ENCODE results near the gene UPF2. TPM values are rescaled to one million over a fixed set of nuclear protein-coding genes. Genes with fewer than 3 reads are reported as not detected.
"Not testable (repeated sequence)": the region's sequence is repeated elsewhere in the genome, so short reads cannot be mapped to it uniquely, and the experiment has no call there.

The UPF2 gene
- total and polyA plus RNA-seq, 3 donors from 2014 or later: 15.7 to 43.7 (median 36.9) TPM

DNA sequence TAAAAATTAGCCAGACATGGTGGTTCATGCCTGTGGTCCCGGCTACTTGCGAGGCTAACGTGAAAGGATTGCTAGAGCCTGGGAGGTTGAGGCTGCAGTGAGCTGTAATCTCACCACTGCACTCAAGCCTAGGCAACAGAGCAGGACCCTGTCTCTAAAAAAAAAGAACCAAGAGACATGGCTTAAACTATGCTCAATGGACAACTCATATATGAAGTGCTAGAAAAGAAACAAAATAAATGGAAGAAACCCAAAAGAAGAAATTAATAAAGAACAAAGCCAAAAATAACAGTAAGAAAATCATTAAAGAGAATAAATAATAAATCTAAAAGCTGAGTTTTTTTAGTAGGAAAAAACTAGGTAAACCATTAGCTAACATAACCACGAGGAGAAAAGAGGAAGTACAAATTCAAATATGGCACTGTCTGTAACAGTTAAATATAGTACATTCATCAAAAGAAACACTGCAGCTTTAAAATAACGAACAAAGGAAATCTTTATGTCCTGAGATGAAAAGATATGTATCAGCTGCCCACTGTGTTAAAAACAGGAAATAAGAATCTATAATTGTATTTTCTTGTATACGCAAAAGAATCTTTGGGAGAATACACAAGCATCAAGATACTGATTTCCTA, 48.7 kb downstream of the UPF2 start:
- intact Hi-C loops (cut with DNase I; ENCODE audit: low total_unique reads): no loop called here
- no peak overlapping the region for H3K27ac ChIP-seq

DNA sequence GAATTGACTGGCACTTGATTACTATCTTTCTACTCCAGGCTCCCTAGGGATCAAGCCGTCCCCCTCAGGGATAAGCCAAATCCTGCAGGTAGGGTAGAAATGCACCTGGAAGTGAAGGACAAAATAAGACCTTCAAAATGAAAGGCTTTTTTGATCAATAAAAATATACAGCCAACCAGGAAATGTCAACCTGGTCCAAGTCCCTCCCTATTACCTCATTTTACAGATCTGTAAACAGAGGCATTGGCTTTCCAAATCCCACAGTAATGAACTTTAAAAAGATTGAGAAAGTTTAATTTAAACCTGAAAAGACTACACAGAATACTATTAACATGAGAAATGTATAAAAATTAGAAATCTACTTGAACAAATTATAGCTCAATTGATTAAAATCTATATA, 53.7 kb downstream of the UPF2 start:
- intact Hi-C loops (cut with DNase I; ENCODE audit: low total_unique reads): no loop called here
- WGBS, 2 donors: 92 to 94% methylated on average over 1 of the region's 1 CpG
- Histone ChIP-seq H3K27ac (no peak overlapping the region), H3K4me1 (no peaks in the 10 kb centered on the region), H3K9me3 (no peaks in the 10 kb centered on the region), H3K27me3 (no peaks in the 10 kb centered on the region), H3K4me3 (no peak overlapping the region), H3K36me3 (ENCODE audit: low read depth, missing control alignments) (no peaks in the 10 kb centered on the region)
- no peak for TF ChIP-seq POLR2A (IDR thresholded peaks at IDR 0.05)
- no peak for DNase-seq

More for the DNA sequence above, 48.7 kb downstream of the UPF2 start:
- Histone ChIP-seq H3K36me3 (ENCODE audit: low read depth, missing control alignments) (no peaks in the 10 kb centered on the region), H3K4me1 (no peaks in the 10 kb centered on the region), H3K4me3 (no peak overlapping the region), H3K9me3 (no peaks in the 10 kb centered on the region), H3K27me3 (no peaks in the 10 kb centered on the region)
- TF ChIP-seq, protein P1, sequence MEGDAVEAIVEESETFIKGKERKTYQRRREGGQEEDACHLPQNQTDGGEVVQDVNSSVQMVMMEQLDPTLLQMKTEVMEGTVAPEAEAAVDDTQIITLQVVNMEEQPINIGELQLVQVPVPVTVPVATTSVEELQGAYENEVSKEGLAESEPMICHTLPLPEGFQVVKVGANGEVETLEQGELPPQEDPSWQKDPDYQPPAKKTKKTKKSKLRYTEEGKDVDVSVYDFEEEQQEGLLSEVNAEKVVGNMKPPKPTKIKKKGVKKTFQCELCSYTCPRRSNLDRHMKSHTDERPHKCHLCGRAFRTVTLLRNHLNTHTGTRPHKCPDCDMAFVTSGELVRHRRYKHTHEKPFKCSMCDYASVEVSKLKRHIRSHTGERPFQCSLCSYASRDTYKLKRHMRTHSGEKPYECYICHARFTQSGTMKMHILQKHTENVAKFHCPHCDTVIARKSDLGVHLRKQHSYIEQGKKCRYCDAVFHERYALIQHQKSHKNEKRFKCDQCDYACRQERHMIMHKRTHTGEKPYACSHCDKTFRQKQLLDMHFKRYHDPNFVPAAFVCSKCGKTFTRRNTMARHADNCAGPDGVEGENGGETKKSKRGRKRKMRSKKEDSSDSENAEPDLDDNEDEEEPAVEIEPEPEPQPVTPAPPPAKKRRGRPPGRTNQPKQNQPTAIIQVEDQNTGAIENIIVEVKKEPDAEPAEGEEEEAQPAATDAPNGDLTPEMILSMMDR (IDR thresholded peaks at IDR 0.05): no peak
- no peak for TF ChIP-seq POLR2A (IDR thresholded peaks at IDR 0.05)
- DNase-seq: no peak
- 72 to 73% methylated on average over 6 of the region's 6 CpGs for WGBS, 2 donors

DNA sequence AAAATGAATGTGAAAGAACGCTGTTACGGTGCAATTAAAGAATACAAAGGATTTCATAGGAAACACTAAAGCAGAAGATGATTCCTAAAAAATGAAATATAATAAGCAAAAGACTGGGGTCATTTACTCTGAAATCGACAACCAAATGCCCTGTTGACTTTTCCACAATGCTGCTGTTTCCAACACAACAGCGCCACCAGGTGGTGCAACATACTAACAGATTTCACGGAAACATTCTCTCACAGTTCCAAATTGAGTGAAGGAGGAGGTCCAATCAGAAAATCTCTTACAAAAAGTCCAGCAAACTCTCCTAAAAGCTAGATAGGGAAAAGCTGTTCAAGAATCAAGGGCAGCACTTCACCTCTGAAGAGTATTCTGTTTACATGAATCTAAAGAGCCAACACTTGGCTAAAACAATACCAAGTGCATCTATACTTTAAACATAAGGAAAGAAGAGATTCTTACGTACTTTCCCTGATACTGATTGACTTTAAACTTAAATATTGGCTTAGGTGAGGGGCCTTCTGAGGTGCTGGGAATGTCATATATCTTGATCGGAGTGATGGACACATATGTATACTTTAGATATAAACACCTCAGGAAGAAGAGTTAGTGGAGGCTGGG, 55.9 kb downstream of the UPF2 start:
- TF ChIP-seq, protein P1 (IDR thresholded peaks at IDR 0.05): peak; percentile 87 to 96 (median 89)
- no peak for TF ChIP-seq POLR2A (IDR thresholded peaks at IDR 0.05)
- Histone ChIP-seq H3K27ac (no peak overlapping the region), H3K36me3 (ENCODE audit: low read depth, missing control alignments) (no peaks in the 10 kb centered on the region), H3K4me1 (no peaks in the 10 kb centered on the region), H3K27me3 (no peaks in the 10 kb centered on the region), H3K9me3 (no peaks in the 10 kb centered on the region), H3K4me3 (no peak overlapping the region)
- intact Hi-C loops (cut with DNase I; ENCODE audit: low total_unique reads): no loop called here
- WGBS, 2 donors: 29 to 32% methylated on average over 7 of the region's 7 CpGs
- peak; percentile 93 for DNase-seq

DNA sequence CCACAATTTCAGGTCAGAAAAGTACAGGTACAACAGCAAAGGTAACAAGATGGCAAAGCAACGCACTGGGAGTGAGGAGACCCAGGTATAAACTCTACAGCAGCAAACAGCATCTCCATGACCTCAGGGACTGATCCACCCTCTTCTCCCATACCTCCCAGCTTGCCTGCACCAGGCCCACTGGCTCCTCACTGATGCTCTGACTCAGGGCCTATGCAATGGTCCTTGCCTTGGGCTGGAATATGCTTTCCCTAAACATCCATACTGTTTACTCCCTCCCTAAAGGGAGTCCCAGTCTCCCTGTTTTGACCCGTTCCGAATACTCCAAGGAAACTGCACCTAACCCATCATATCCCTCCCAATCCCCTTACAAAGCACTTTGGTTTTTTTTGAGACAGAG, 60.4 kb downstream of the UPF2 start:
- no peak for DNase-seq
- no peaks in the 10 kb centered on the region for H3K9me3 ChIP-seq
- H3K4me3 ChIP-seq: no peak overlapping the region
- WGBS, 2 donors: 96% methylated on average over 3 of the region's 3 CpGs
- TF ChIP-seq POLR2A (IDR thresholded peaks at IDR 0.05): no peak
- no peaks in the 10 kb centered on the region for H3K4me1 ChIP-seq
- no peaks in the 10 kb centered on the region for H3K27me3 ChIP-seq
- no peak overlapping the region for H3K27ac ChIP-seq
- H3K36me3 ChIP-seq (ENCODE audit: low read depth, missing control alignments): no peaks in the 10 kb centered on the region
- intact Hi-C loops (cut with DNase I; ENCODE audit: low total_unique reads): no loop called here

DNA sequence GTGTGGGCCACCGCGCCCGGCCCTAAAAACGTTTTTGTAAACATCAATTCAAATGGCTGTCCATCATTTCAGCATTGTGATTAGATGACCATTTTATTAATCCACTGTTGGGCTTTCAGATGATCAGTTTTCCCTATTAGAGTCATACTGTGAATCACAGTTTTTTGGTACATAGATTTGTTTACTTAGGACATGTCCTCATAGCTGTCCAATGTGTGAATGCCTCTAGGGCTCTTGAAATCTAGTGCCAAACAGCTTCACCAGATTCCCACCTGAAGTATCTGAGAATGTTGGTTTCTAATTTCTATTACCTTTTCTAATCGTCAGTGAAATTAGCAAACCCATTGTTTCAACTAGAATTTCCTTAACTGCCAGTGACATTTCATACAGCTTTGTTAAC, 66.8 kb downstream of the UPF2 start:
- Histone ChIP-seq H3K4me1 (no peaks in the 10 kb centered on the region), H3K4me3 (no peak overlapping the region), H3K27me3 (no peaks in the 10 kb centered on the region), H3K9me3 (no peaks in the 10 kb centered on the region), H3K27ac (no peak overlapping the region), H3K36me3 (ENCODE audit: low read depth, missing control alignments) (no peaks in the 10 kb centered on the region)
- no peak for DNase-seq
- intact Hi-C loops (cut with DNase I; ENCODE audit: low total_unique reads): no loop called here
- TF ChIP-seq, protein P1 (IDR thresholded peaks at IDR 0.05): no peak
- TF ChIP-seq POLR2A (IDR thresholded peaks at IDR 0.05): no peak
- 92 to 96% methylated on average over 5 of the region's 5 CpGs for WGBS, 2 donors

DNA sequence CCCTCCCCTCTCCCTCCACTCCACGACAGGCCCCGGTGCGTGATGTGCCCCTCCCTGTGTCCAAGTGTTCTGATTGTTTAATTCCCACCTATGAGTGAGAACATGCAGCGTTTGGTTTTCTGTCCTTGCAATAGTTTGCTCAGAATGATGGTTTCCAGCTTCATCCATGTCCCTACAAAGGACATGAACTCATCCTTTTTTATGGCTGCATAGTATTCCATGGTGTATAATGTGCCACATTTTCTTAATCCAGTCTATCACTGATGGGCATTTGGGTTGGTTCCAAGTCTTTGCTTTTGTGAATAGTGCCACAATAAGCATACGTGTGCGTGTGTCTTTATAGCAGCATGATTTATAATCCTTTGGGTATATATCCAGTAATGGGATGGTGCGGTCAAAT, 70.1 kb downstream of the UPF2 start:
- not testable (repeated sequence) for H3K36me3 ChIP-seq (ENCODE audit: low read depth, missing control alignments)

More for the DNA sequence above, 70.1 kb downstream of the UPF2 start:
- intact Hi-C loops (cut with DNase I; ENCODE audit: low total_unique reads); H3K9me3 ChIP-seq; H3K4me1 ChIP-seq; H3K4me3 ChIP-seq; H3K27me3 ChIP-seq; H3K27ac ChIP-seq; DNase-seq: not testable (repeated sequence)
- WGBS, 2 donors: 90 to 98% methylated on average over 7 of the region's 7 CpGs
